Endothelial cell of umbilical vein (primary cell): Measurements from ENCODE around the gene CETN1.

Experiments
- CTCF ChIP-seq, 2 donors: IDR thresholded peaks; 1 replicate in 1 of 2; 2 replicates in 1 of 2; pipeline ENCODE4 v1.5.1; 2011; ENCODE audit warnings: low read length in 2 of 2, mild to moderate bottlenecking in 2 of 2, moderate library complexity in 2 of 2, control low read depth in 1 of 2, inconsistent platforms in 1 of 2, low read depth in 1 of 2; ENCODE audit not compliant: insufficient read depth in 1 of 2; ENCODE audit errors: extremely low read depth in 1 of 2
- EZH2 ChIP-seq: IDR thresholded peaks from 2 replicates; pipeline ENCODE4 v1.6.1; 2012; ENCODE audit warnings: borderline replicate concordance, low read depth, mild to moderate bottlenecking, moderate library complexity, low read length, inconsistent platforms; ENCODE audit not compliant: severe bottlenecking
- JUN ChIP-seq: IDR thresholded peaks from 2 replicates; pipeline ENCODE4 v1.6.1; 2011; ENCODE audit warnings: borderline replicate concordance, low read depth; ENCODE audit not compliant: insufficient read length, insufficient read depth
- MAX ChIP-seq: IDR thresholded peaks from 2 replicates; pipeline ENCODE4 v1.6.1; 2011; ENCODE audit not compliant: insufficient read depth, insufficient read length
- MYC ChIP-seq: IDR thresholded peaks from one replicate; pipeline ENCODE4 v1.6.1; 2011; ENCODE audit warnings: mild to moderate bottlenecking, low read depth, low read length
- POLR2A ChIP-seq: IDR thresholded peaks from 2 replicates; pipeline ENCODE4 v1.6.1; 2012; ENCODE audit warnings: low read depth, mild to moderate bottlenecking, control low read depth, low read length
- POLR2AphosphoS5 ChIP-seq: IDR thresholded peaks from 2 replicates; pipeline ENCODE4 v1.6.1; 2012; ENCODE audit warnings: low read depth, mild to moderate bottlenecking, control low read depth, low read length, moderate library complexity; ENCODE audit not compliant: insufficient read depth

GRCh38 chr18:570256-570655 lies 9.9 kb upstream of the CETN1 start:
- TF ChIP-seq MAX (no peak), CTCF (IDR thresholded peaks at IDR 0.05; ENCODE audit: extremely low read depth in 1 of 2, insufficient read depth in 1 of 2, low read depth in 1 of 2, low read length in 2 of 2) (no peak), MYC (no peak), POLR2AphosphoS5 (no peak), EZH2 (no peak), POLR2A (no peak), JUN (no peak)
